ENCODE data around the gene STING1. TPM values are rescaled to one million over a fixed set of nuclear protein-coding genes. Genes with fewer than 3 reads are reported as not detected.

Gene STING1
- total and polyA plus RNA-seq, 2 of the 13 experiments (the other 11 are each of a cell fraction or from before 2014, with no cell fraction given), result 1.3 to 4.4 TPM

GRCh38 chr5:139482050-139482889 is at the start of gene STING1 (continued):
- peak; percentile 34; the same call in 1 of the 2 replicates for TF ChIP-seq TBX2 (CRISPR knock-in tag; IDR thresholded peaks at IDR 0.05; ENCODE audit: borderline replicate concordance)
- no peak for TF ChIP-seq ATF1 (CRISPR knock-in tag; IDR thresholded peaks at IDR 0.05)
- TF ChIP-seq ZNF562 (CRISPR knock-in tag; IDR thresholded peaks at IDR 0.05; ENCODE audit: borderline replicate concordance), result no peak
- no peak for TF ChIP-seq SNAI1 (CRISPR knock-in tag; IDR thresholded peaks at IDR 0.05; ENCODE audit: borderline replicate concordance)
- no peak for TF ChIP-seq ZGPAT (CRISPR knock-in tag; IDR thresholded peaks at IDR 0.05)
- peak; percentile 33; the same call in 1 of the 2 replicates for TF ChIP-seq KMT2B (CRISPR knock-in tag; IDR thresholded peaks at IDR 0.05)
- no peak for TF ChIP-seq MED1 (CRISPR knock-in tag; IDR thresholded peaks at IDR 0.05)
- 0 out of 2 replicates have a peak, but pooled peaks have one; percentile 12 for TF ChIP-seq SAP130 (CRISPR knock-in tag; IDR thresholded peaks at IDR 0.05; ENCODE audit: low read depth)
- TF ChIP-seq TFDP1 (CRISPR knock-in tag; IDR thresholded peaks at IDR 0.05; ENCODE audit: borderline replicate concordance), result peak; percentile 17; the same call in 1 of the 2 replicates
- peak; percentile 15; the same call in 1 of the 2 replicates for TF ChIP-seq GABPB1 (CRISPR knock-in tag; IDR thresholded peaks at IDR 0.05)
- 0 out of 2 replicates have a peak, but pooled peaks have one; percentile 35 for TF ChIP-seq DMAP1 (CRISPR knock-in tag; IDR thresholded peaks at IDR 0.05)
- no peak for TF ChIP-seq KDM5B (CRISPR knock-in tag; IDR thresholded peaks at IDR 0.05; ENCODE audit: borderline replicate concordance)
- TF ChIP-seq ZFY (CRISPR knock-in tag; IDR thresholded peaks at IDR 0.05), result peak; percentile 21; the same call in 1 of the 2 replicates
- 0 out of 2 replicates have a peak, but pooled peaks have one; percentile 26 for TF ChIP-seq TARDBP (CRISPR knock-in tag; IDR thresholded peaks at IDR 0.05)
- peak; percentile 37; the same call in 1 of the 2 replicates for TF ChIP-seq ZNF350 (CRISPR knock-in tag; IDR thresholded peaks at IDR 0.05; ENCODE audit: borderline replicate concordance, low read depth)

Data from HepG2 (cell line).